Measurements from ENCODE around the gene DNAJB6.
A peak's percentile ranks its signal among the peaks of the same experiment; 100 is the strongest.

Gene DNAJB6

DNA sequence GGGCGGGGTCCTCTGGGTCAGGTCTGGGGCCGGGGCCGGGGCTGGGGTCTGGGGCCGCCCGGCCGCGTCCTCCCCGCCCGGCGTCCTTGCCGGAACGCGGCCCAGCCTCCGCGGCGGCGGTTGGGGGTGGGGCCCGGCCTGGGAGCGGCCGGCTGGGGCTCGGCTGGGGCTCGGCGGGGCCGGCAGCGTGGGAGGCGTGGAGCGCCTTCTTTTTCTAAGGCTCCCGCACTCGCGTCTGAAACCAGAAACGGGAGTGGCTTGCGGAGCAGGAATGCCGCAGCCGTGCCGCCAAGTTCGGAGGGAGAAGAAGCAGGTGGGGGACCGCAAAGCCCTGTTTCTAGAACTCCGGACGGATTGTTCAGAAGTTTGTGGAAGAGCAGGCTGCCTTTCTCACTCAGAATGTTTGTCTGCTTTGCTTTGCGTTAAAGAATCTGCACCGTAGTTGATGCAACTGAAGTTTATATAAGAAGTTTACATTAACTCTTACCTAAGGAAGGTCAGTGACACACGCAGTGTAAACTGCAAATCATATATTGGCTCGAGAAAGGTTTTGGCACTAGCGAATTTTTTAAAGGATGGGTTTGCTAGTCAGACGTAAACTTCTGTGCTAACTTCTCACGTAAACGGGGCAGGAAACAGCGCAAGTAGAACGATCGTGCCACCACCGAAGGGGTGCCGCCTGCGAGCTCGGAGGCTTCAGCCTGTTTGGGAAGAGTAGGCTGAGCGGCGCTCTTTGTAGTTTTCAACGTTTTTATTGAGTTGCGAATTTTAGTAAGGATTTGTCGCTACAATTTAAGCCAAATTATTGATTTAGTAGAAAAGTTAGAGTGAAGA, 729 bp downstream of the DNAJB6 start:
- peak; percentile 83 for DNase-seq (ENCODE audit: extremely low spot score)
- TF ChIP-seq, protein P1, sequence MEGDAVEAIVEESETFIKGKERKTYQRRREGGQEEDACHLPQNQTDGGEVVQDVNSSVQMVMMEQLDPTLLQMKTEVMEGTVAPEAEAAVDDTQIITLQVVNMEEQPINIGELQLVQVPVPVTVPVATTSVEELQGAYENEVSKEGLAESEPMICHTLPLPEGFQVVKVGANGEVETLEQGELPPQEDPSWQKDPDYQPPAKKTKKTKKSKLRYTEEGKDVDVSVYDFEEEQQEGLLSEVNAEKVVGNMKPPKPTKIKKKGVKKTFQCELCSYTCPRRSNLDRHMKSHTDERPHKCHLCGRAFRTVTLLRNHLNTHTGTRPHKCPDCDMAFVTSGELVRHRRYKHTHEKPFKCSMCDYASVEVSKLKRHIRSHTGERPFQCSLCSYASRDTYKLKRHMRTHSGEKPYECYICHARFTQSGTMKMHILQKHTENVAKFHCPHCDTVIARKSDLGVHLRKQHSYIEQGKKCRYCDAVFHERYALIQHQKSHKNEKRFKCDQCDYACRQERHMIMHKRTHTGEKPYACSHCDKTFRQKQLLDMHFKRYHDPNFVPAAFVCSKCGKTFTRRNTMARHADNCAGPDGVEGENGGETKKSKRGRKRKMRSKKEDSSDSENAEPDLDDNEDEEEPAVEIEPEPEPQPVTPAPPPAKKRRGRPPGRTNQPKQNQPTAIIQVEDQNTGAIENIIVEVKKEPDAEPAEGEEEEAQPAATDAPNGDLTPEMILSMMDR (IDR thresholded peaks at IDR 0.05; ENCODE audit: control extremely low read depth, extremely low read depth, low read depth, missing control alignments), result no peak
- POLR2A ChIA-PET, result interaction anchor here (0.6 to 1.0 kb wide), 2 partner anchors 12 to 51 kb away, joined by 6 read pairs; no protein-coding TSS in a partner anchor
- CTCF ChIA-PET, result interaction anchor here (0.7 to 9.6 kb wide), 4 partner anchors 17 to 63 kb away, joined by 3 to 39 read pairs (median 4); no protein-coding TSS in a partner anchor

DNA sequence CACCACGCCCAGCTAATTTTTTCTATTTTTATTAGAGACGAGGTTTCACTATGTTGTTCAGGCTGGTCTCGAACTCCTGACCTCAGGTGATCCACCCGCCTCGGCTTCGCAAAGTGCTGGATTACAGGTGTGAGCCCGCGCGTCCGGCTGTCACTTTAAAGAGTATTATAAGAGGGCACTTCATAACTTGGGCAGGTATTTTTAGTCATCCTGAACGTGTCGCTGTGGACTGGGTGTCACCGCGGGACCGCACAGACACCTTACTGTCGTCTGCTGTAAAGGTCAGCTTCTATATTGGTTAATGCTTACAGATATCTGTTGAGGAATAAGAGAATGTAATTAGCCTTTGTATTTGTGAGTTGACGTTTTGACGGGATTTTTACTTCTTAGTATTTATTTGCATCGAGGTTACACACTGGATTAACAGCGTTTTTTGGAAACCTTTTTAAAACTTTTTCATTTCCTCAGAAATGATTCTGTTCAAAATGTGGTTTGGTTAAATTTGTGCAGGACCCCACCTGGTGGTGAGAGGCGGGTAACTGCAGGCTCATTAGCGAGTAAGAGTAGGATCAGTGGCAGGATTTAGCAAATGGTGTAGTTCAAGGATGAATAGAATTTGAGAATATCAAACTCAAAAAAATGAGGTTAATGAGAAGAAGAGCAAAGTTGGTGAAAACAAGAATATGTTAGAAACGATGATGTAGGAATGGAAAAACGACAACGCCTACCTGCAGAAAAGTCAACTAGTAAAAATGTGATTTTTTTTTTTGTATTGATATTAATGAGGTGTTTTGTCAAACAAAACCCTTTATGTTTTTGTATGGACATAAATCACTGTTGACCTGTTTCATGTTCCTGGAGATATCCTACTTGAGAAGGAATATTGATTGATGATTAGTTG, 3.2 kb downstream of the DNAJB6 start:
- POLR2A ChIA-PET, result interaction anchor here (0.6 to 1.1 kb wide), 2 partner anchors 10 to 13 kb away, joined by 3 to 6 read pairs; no protein-coding TSS in a partner anchor
- TF ChIP-seq, protein P1 (IDR thresholded peaks at IDR 0.05; ENCODE audit: control extremely low read depth, extremely low read depth, low read depth, missing control alignments), result peak; percentile 73
- DNase-seq (ENCODE audit: extremely low spot score), result peak; percentile 73
- CTCF ChIA-PET, result interaction anchor here (0.8 to 9.6 kb wide), 19 partner anchors 9 to 391 kb away, joined by 3 to 39 read pairs (median 4); no protein-coding TSS in a partner anchor

DNA sequence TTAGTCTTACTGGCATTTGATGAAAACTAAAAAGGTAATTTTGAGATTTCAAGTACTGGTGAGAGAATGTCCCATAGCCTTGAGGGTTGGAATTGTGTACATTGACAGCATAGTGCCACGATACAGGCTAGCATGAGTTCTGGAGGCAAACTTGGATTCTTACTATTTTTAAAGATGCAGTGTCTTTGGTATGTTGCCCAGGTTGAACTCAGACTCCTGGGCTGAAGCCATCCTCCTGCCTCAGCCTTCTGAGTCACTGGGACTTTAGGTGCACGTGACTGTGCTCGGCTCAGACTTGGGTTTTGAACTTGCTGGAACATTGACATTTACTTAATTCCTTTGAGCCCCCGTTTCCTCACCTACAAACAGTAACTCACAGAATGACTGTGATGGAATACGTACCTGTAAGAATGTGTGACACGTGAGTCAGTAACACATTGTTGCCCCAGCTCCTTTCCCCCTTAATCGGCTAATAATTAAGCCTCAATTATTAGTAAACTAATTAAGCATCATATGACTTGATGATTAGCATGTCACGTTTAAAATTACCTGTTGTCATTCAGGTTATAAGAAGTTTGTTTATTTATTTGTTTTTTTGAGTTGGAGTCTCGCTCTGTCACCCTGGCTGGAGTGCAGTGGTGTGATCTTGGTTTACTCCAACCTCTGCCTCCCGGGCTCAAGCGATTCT, 10.6 kb downstream of the DNAJB6 start:
- ChIA-PET CTCF (interaction anchor here (1.2 to 9.6 kb wide), 3 partner anchors 7 to 378 kb away, joined by 3 to 39 read pairs (median 31); no protein-coding TSS in a partner anchor), POLR2A (no interaction called here)
- TF ChIP-seq, protein P1 (IDR thresholded peaks at IDR 0.05; ENCODE audit: control extremely low read depth, extremely low read depth, low read depth, missing control alignments), result no peak
- DNase-seq (ENCODE audit: extremely low spot score), result no peak

DNA sequence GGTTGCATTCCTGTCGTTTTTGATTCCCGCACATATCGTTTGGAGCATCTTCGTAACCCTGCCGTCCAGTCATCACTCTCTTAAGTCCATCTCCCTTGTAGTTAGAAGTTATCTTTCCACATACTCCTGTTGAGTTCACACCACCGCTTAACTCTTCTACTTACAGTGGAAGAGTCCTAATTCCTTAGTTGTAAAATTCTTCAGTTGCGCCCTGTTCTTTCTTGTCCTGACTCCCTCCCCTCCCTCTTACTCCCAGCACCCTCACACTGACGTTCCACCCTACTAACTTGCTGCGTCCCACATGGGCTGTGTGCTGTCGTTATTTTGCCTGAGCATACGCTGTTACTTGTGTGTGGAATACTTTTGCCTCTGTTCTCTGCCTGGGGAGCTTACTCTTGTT, 11.7 kb downstream of the DNAJB6 start:
- ChIA-PET CTCF (interaction anchor here (5.8 kb wide), 1 partner anchor 9 kb away, joined by 31 read pairs; no protein-coding TSS in a partner anchor), POLR2A (no interaction called here)
- TF ChIP-seq, protein P1 (IDR thresholded peaks at IDR 0.05; ENCODE audit: control extremely low read depth, extremely low read depth, low read depth, missing control alignments), result no peak
- no peak for DNase-seq (ENCODE audit: extremely low spot score)

DNA sequence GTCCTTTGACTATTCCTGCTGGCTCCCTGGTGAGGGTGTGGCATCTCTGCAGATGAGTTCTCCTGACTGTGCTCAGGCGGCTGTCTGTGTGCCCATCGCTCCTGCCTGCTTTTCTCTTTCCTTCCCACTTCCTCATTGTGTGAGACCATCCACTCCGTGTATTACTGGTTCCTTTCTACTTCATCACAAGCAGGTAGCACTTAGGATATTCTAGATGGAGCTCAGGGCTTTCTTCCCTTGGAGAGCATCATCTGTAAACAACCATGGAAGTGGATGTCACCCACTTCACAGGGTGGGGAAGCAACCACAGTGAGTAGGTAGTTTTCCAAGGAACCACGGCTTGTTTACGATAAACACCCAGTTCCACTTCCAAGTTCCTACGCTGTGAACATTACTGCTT, 15.7 kb downstream of the DNAJB6 start:
- ChIA-PET CTCF (interaction anchor here (4.3 to 5.8 kb wide), 2 partner anchors 10 to 13 kb away, joined by 31 to 39 read pairs; no protein-coding TSS in a partner anchor), POLR2A (no interaction called here)
- TF ChIP-seq, protein P1 (IDR thresholded peaks at IDR 0.05; ENCODE audit: control extremely low read depth, extremely low read depth, low read depth, missing control alignments), result no peak
- DNase-seq (ENCODE audit: extremely low spot score), result peak; percentile 34
